Transverse colon (tissue), 4 donors: ENCODE results near the gene CIPC. TPM values are rescaled to one million over a fixed set of nuclear protein-coding genes. Genes with fewer than 3 reads are reported as not detected.
A peak's percentile ranks its signal among the peaks of the same experiment; 100 is the strongest.

Experiments
- DNase-seq: peaks from one replicate; pipeline ENCODE4 v3.0.0-alpha.2; 2019
- H3K27ac ChIP-seq, 4 donors: fragments of 200-600 bp; sonication (generic); 2 replicates each; pipeline ENCODE4 v1.5.1; 2016 to 2018; ENCODE audit warnings: inconsistent platforms in 4 of 4
- H3K27me3 ChIP-seq: fragments of 200-600 bp; sonication (generic); 2 replicates; pipeline ENCODE4 v1.5.1; 2017; ENCODE audit warnings: inconsistent platforms
- H3K36me3 ChIP-seq, 4 donors: fragments of 200-600 bp; sonication (generic); 2 replicates each; pipeline ENCODE4 v1.5.1; 2017 to 2019; ENCODE audit warnings: inconsistent platforms in 4 of 4
- H3K4me1 ChIP-seq, 4 donors: fragments of 200-600 bp; sonication (generic); 2 replicates each; pipeline ENCODE4 v1.5.1; 2017 to 2020; ENCODE audit warnings: inconsistent platforms in 4 of 4
- H3K4me3 ChIP-seq, 4 donors: fragments of 200-600 bp; sonication (generic); 1 replicate in 1 of 4; 2 replicates in 3 of 4; pipeline versions ENCODE4 v1.5.1 to v1.6.1; 2017 to 2019; ENCODE audit warnings: inconsistent platforms in 4 of 4
- H3K9me3 ChIP-seq, 2 donors: fragments of 200-600 bp; sonication (generic); 2 replicates each; pipeline ENCODE4 v1.5.1; 2017 to 2019; ENCODE audit warnings: inconsistent platforms in 2 of 2
- EP300 ChIP-seq: sonication (generic); formaldehyde crosslinking; IDR thresholded peaks from one replicate; pipeline ENCODE4 v1.6.1; 2017; ENCODE audit warnings: antibody characterized with exemption, low read depth
- POLR2A ChIP-seq: fragments of 450-650 bp; IDR thresholded peaks from one replicate; pipeline ENCODE4 v1.6.1; 2016; ENCODE audit warnings: antibody characterized with exemption, mild to moderate bottlenecking, moderate library complexity
- POLR2AphosphoS5 ChIP-seq, 3 donors: sonication (generic); formaldehyde crosslinking; IDR thresholded peaks; one replicate each; pipeline ENCODE4 v1.6.1; 2016; ENCODE audit warnings: antibody characterized with exemption in 3 of 3
- WGBS, 2 donors: methylation state at CpG; one replicate each; pipeline ENCODE4 v1.1.5; 2018; ENCODE audit warnings: low coverage in 1 of 2; 5-methylcytosine and 5-hydroxymethylcytosine counted together
- in situ Hi-C, 4 donors: fragments of 200-750 bp; cut with MboI; loops; one replicate each; pipeline versions ENCODE4 v1.15.0 to v1.15.1; 2017; ENCODE audit warnings: low sequenced_read_pairs in 3 of 4, low pct_ligation_motif_present in 1 of 4, low pct_unique_long_range_greater_than_20kb in 1 of 4
- intact Hi-C: fragments of 100-400 bp; cut with DNase I; formaldehyde crosslinking; loops from one replicate; pipeline ENCODE4 v1.15.1; 2023; ENCODE audit warnings: low total_unique reads
- total RNA-seq, 4 donors: library from RNA; depleted of rRNA; stranded (reverse); fragments of >200 nt; gene quantifications; one replicate each; pipeline ENCODE4 v1.1.0, GENCODE V29; 2016
- TF ChIP-seq, protein P1 (sequence below), 5 experiments: fragments of 200-600 bp in 3 of 5; fragments of 450-650 bp in 2 of 5; sonication (generic) in 3 of 5; IDR thresholded peaks; 1 replicate in 2 of 5; 2 replicates in 3 of 5; pipeline ENCODE4 v1.5.1; 2016 to 2017; ENCODE audit warnings: antibody characterized with exemption in 5 of 5, inconsistent platforms in 3 of 5, mild to moderate bottlenecking in 2 of 5, moderate library complexity in 1 of 5

The CIPC gene
- total RNA-seq, 4 donors from 2014 or later: 30.8 to 97.1 (median 67.8) TPM

DNA sequence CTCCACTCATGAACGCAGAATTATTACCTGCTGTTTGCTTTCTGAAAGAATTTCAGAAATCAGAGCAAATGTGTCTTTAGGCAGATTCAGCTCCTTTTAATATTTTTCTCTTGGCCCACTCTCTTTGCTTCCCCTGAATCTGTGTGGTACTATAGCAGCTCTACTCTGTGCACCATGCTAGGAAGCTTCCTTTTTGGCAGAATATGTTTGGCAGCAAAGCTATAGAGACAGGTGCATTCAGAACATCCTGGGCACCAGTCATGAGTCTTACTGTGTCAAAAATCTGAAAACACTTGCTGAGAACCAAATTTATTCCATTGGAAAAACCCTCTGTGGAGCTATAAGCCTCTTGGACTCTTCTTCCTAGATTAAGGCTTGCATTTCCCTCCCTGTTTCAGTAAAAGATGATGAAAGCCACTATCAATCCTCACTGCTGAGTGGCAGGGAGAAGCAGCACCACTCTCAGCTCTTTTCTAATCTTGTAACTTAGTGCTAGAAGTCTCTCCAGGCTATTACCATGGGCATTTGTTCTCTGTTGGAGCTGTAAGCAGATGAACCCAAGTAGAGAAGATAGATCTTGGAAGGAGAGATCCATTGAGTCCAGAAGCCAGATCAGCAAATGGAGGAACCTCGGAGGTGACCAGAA lies 18.2 kb downstream of the CIPC start:
- in situ Hi-C loops: no loop called here
- Histone ChIP-seq H3K36me3 (peaks cover 0 to 41% (median 17%) of the 10 kb centered on the region in 4 donors), H3K27me3 (no peaks in the 10 kb centered on the region), H3K4me3 (no peak overlapping the region), H3K27ac (no peak overlapping the region), H3K4me1 (peaks cover 0 to 16% (median 8%) of the 10 kb centered on the region in 4 donors), H3K9me3 (no peaks in the 10 kb centered on the region)
- TF ChIP-seq, protein P1, sequence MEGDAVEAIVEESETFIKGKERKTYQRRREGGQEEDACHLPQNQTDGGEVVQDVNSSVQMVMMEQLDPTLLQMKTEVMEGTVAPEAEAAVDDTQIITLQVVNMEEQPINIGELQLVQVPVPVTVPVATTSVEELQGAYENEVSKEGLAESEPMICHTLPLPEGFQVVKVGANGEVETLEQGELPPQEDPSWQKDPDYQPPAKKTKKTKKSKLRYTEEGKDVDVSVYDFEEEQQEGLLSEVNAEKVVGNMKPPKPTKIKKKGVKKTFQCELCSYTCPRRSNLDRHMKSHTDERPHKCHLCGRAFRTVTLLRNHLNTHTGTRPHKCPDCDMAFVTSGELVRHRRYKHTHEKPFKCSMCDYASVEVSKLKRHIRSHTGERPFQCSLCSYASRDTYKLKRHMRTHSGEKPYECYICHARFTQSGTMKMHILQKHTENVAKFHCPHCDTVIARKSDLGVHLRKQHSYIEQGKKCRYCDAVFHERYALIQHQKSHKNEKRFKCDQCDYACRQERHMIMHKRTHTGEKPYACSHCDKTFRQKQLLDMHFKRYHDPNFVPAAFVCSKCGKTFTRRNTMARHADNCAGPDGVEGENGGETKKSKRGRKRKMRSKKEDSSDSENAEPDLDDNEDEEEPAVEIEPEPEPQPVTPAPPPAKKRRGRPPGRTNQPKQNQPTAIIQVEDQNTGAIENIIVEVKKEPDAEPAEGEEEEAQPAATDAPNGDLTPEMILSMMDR (IDR thresholded peaks at IDR 0.05): no peak
- no peak for TF ChIP-seq EP300
- no peak for TF ChIP-seq POLR2AphosphoS5 (IDR thresholded peaks at IDR 0.05)
- TF ChIP-seq POLR2A: no peak
- no peak for DNase-seq
- 98 to 100% methylated on average over 1 to 2 of the region's 2 CpGs for WGBS, 2 donors
- intact Hi-C loops: no loop called here

DNA sequence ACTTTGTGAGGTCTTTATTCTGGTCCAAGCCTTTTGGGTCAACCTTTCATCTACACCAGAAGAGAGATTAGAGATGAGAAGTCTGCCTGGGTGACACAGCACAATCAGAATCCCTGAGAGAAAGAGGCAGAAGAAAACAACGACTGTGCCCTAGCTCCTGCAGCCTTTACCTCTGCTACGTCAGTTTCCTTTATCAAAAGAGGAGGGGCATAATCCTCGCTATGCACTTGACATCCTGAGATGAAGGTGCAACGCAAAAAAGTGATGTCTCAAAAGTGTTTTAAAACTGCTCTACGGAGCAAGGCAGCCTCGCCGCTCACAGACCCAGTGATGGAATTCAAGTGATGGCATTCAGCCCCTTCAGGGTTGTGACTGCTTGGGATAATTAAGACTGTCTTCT lies 21.8 kb downstream of the CIPC start:
- TF ChIP-seq POLR2A (no peak), POLR2AphosphoS5 (IDR thresholded peaks at IDR 0.05) (no peak), EP300 (no peak)
- TF ChIP-seq, protein P1 (IDR thresholded peaks at IDR 0.05): no peak
- Histone ChIP-seq H3K4me3 (no peak overlapping the region), H3K27ac (peak overlapping the region; percentile 75 to 84 (median 81)), H3K4me1 (peaks cover 23 to 51% (median 35%) of the 10 kb centered on the region in 4 donors), H3K9me3 (no peaks in the 10 kb centered on the region), H3K36me3 (peaks cover 0 to 14% (median 1%) of the 10 kb centered on the region in 4 donors), H3K27me3 (no peaks in the 10 kb centered on the region)
- in situ Hi-C loops (no loop called here), intact Hi-C loops (no loop called here)
- DNase-seq: no peak
- 97 to 98% methylated on average over 7 of the region's 7 CpGs for whole genome bisulfite sequencing, 2 donors

DNA sequence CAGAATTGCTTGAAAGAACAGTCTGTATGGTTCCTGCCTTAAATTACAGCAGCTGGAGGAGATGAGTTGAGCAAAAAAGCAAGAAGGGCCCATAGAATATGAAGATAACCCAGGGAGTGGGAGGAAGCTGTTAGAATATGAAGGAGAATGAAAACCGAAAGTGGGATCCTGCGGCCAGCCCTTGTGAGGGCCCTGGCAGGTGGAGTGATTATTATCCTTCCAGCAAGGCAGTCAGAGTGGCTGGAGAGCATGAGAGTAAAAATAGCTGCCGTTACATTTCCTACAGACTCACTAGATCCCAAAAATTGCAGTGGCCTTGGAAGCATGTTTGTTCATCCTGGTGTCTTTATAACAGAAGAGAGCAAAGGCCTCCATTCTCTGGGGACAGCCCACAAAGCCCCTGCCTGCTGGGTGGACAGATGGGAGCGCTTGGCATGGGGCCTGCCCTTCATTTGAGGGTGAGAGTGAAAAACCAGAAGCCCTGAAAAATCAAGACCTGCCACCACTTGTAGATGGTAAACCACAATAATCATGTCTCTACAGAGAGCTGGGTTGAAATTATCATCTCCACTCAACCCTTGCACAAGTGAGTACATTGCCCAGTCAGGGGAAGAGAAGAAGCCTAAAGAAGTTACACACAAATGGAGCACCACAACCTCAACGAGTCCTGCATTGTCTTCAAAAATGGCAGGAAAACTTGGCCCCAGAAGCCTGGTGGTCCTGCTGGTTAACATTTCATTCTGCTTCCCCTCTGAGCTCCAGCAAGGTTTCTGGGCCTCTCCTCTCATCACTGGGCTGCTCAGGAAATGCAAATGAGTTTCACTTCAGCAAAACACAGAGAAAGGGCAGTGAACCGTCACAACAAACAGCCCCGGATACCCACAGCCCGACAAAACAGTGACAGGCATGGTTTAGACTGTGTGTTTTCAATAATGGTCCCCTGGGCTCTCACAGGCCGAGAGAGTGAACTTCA lies 23.0 kb downstream of the CIPC start:
- 44 to 48% methylated on average over 5 to 9 of the region's 9 CpGs for WGBS, 2 donors
- peaks cover 28 to 57% (median 39%) of the 10 kb centered on the region in 4 donors for H3K4me1 ChIP-seq
- TF ChIP-seq EP300 (no peak), POLR2A (no peak), POLR2AphosphoS5 (IDR thresholded peaks at IDR 0.05) (no peak)
- TF ChIP-seq, protein P1 (IDR thresholded peaks at IDR 0.05): no peak
- H3K9me3 ChIP-seq: no peaks in the 10 kb centered on the region
- intact Hi-C loops: no loop called here
- peak; percentile 59 for DNase-seq
- peaks cover 10% of the 10 kb centered on the region for H3K27me3 ChIP-seq
- peaks cover 0 to 6% (median 0%) of the 10 kb centered on the region in 4 donors for H3K36me3 ChIP-seq
- H3K4me3 ChIP-seq: no peak overlapping the region
- peak overlapping the region; percentile 75 to 84 (median 81) for H3K27ac ChIP-seq
- in situ Hi-C loops: no loop called here

DNA sequence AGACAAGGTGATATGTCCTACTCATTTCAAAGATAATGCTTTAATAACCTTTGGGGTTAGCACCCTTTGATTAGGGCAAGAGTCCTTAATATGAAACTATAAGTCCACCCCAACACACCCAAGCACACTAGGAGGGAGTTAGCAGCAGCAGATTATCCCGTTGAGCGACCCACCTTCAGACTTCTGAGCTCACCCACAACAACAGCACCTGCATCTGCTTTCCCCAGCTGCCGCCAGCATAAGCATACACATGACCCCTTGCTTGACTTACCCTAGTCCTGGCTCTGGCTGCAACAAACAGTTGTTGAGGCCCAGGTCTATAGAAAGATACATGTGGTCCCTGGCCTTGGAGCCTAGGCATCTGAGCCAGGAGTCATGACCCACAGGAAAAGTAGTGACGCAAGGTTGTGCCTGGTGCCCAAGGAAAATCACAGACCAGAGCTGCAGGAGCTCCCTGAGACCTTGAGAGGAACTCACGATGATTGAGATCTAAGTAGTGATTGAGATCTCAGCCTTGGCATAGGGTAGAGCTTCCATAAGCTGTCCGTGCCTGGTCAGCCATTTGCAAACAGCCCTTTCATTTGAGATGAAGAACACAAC lies 24.6 kb downstream of the CIPC start:
- no peak for DNase-seq
- Histone ChIP-seq H3K27ac (peak overlapping the region; percentile 75 to 84 (median 81)), H3K4me3 (no peak overlapping the region), H3K27me3 (peaks cover 12% of the 10 kb centered on the region), H3K9me3 (no peaks in the 10 kb centered on the region), H3K36me3 (no peaks in the 10 kb centered on the region), H3K4me1 (peaks cover 28 to 57% (median 39%) of the 10 kb centered on the region in 4 donors)
- TF ChIP-seq POLR2A (no peak), EP300 (no peak), POLR2AphosphoS5 (IDR thresholded peaks at IDR 0.05) (no peak)
- TF ChIP-seq, protein P1 (IDR thresholded peaks at IDR 0.05): no peak
- intact Hi-C loops (no loop called here), in situ Hi-C loops (no loop called here)
- 75 to 88% methylated on average over 2 to 6 of the region's 6 CpGs for WGBS, 2 donors
